ENCODE data around the gene CNST.
A peak's percentile ranks its signal among the peaks of the same experiment; 100 is the strongest.

The CNST gene

DNA sequence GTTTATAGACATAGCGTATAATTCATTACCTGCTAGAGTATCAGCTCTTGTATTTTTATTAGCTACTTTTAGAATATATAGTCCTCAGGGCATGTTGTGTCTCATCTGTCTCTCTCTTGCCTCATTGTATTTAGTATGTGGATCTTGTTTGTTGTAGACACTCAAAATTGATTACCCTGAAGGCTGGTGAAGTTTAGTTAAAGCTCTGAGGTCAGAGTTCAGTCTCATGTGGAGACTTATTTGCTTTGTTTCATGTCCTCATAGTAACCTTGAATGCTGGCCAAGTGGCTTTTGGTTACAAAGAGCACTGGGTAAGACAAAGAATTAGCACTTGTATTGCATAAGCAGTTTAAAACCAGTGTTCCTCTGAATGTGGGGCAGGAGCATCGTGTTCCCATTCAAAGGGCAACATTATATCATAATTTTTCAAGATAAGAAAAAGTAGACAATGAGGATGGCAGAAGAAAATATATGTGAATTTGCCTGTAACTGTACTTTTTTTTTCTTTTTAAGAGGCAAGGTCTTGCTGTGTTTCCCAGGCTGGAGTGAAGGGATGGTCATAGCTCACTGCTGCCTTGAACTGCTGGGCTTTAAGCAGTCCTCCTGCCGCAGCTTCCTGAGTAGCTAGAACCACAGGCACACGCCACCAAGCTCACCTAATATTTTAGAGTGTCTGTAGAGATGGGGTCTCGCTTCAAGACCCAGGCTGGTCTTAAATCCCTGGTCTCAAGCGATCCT is 17.4 kb downstream of the CNST start:
- DNase-seq, result peak; percentile 47

DNA sequence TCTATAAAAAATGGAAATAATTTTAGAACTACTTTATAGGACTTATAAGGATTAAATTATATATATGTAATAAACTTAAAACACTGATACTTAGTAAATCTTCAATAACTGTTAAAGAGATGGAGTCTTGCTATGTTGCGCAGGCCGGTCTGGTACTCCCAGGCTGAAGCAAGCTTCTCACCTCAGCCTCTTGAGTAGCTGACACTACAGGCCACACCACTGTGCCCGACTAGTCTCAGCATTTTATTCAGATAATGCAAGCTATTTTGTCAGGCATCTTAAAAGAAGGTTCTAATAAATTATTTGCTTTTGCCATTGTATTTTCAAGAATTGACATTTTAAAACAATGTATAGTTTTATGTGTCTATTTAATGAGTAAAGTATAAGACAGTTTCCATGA is 20.8 kb downstream of the CNST start:
- Histone ChIP-seq H3K4me2 (ENCODE audit: low read length, poor library complexity, severe bottlenecking) (no peak overlapping the region), H2AK5ac (ENCODE audit: low read length, severe bottlenecking) (no peak overlapping the region), H2BK5ac (ENCODE audit: low read depth, low read length, poor library complexity, severe bottlenecking) (no peak overlapping the region), H3K18ac (ENCODE audit: low read depth in 1 of 2, low read length in 2 of 2) (no peak overlapping the region), H2AFZ (ENCODE audit: low read depth, low read length) (no peak overlapping the region), H3K9me3 (ENCODE audit: control insufficient read depth, low read length) (no peaks in the 10 kb centered on the region), H2BK120ac (ENCODE audit: low read depth, low read length) (no peak overlapping the region), H3K36me3 (ENCODE audit: control insufficient read depth in 1 of 2, insufficient read depth in 2 of 2, low read depth in 1 of 2, low read length in 2 of 2) (peaks cover 3 to 12% of the 10 kb centered on the region in 2 experiments), H2BK12ac (ENCODE audit: low read length in 2 of 2) (no peak overlapping the region), H2BK15ac (ENCODE audit: low read depth, poor library complexity, severe bottlenecking) (no peak overlapping the region), H3K23ac (ENCODE audit: low read length in 2 of 2) (no peak overlapping the region), H3K27ac (ENCODE audit: low read length, poor library complexity, severe bottlenecking) (no peak overlapping the region), H3K14ac (ENCODE audit: low read length in 2 of 2) (no peak overlapping the region), H4K91ac (ENCODE audit: low read length) (no peak overlapping the region), H4K8ac (ENCODE audit: low read length) (no peak overlapping the region), H3K4me3 (ENCODE audit: insufficient read depth in 1 of 2, low read depth in 1 of 2, low read length in 2 of 2) (peak overlapping the region in 1 of 2 experiments; percentile 54), H3K4ac (ENCODE audit: low read depth in 1 of 2, low read length in 2 of 2) (no peak overlapping the region), H3K9ac (ENCODE audit: low read length) (peak overlapping the region; percentile 85), H3K4me1 (ENCODE audit: control insufficient read depth, insufficient read depth, low read depth, low read length) (peaks cover 2% of the 10 kb centered on the region), H3K27me3 (ENCODE audit: control insufficient read depth in 1 of 2, insufficient read depth in 1 of 2, low read length in 2 of 2) (no peaks in the 10 kb centered on the region), H3K79me1 (replicated peaks; ENCODE audit: low read length, poor library complexity, severe bottlenecking) (peaks cover 22% of the 10 kb centered on the region)
- peak; percentile 33 for DNase-seq
- WGBS, result 100% methylated on average over 2 of the region's 3 CpGs

More for the DNA sequence above, 17.4 kb downstream of the CNST start:
- 89% methylated on average over 4 of the region's 6 CpGs for WGBS
- peaks cover 3 to 10% of the 10 kb centered on the region in 2 experiments for H3K36me3 ChIP-seq (ENCODE audit: control insufficient read depth in 1 of 2, insufficient read depth in 2 of 2, low read depth in 1 of 2, low read length in 2 of 2)
- no peak overlapping the region for H3K4me2 ChIP-seq (ENCODE audit: low read length, poor library complexity, severe bottlenecking)
- no peak overlapping the region for H3K4me3 ChIP-seq (ENCODE audit: insufficient read depth in 1 of 2, low read depth in 1 of 2, low read length in 2 of 2)
- H2BK120ac ChIP-seq (ENCODE audit: low read depth, low read length), result no peak overlapping the region
- H2AFZ ChIP-seq (ENCODE audit: low read depth, low read length), result no peak overlapping the region
- no peak overlapping the region for H2AK5ac ChIP-seq (ENCODE audit: low read length, severe bottlenecking)
- H2BK5ac ChIP-seq (ENCODE audit: low read depth, low read length, poor library complexity, severe bottlenecking), result no peak overlapping the region
- H4K91ac ChIP-seq (ENCODE audit: low read length), result no peak overlapping the region
- peak overlapping the region in 1 of 2 experiments; percentile 33 for H3K4ac ChIP-seq (ENCODE audit: low read depth in 1 of 2, low read length in 2 of 2)
- no peaks in the 10 kb centered on the region for H3K9me3 ChIP-seq (ENCODE audit: control insufficient read depth, low read length)
- H3K14ac ChIP-seq (ENCODE audit: low read length in 2 of 2), result no peak overlapping the region
- peaks cover 20% of the 10 kb centered on the region for H3K79me1 ChIP-seq (replicated peaks; ENCODE audit: low read length, poor library complexity, severe bottlenecking)
- H3K4me1 ChIP-seq (ENCODE audit: control insufficient read depth, insufficient read depth, low read depth, low read length), result peaks cover 4% of the 10 kb centered on the region
- no peak overlapping the region for H2BK15ac ChIP-seq (ENCODE audit: low read depth, poor library complexity, severe bottlenecking)
- no peak overlapping the region for H3K27ac ChIP-seq (ENCODE audit: low read length, poor library complexity, severe bottlenecking)
- H3K18ac ChIP-seq (ENCODE audit: low read depth in 1 of 2, low read length in 2 of 2), result no peak overlapping the region
- H2BK12ac ChIP-seq (ENCODE audit: low read length in 2 of 2), result peak overlapping the region in 1 of 2 experiments; percentile 54
- H3K9ac ChIP-seq (ENCODE audit: low read length), result no peak overlapping the region
- H3K27me3 ChIP-seq (ENCODE audit: control insufficient read depth in 1 of 2, insufficient read depth in 1 of 2, low read length in 2 of 2), result no peaks in the 10 kb centered on the region
- peak overlapping the region; percentile 30 for H4K8ac ChIP-seq (ENCODE audit: low read length)
- no peak overlapping the region for H3K23ac ChIP-seq (ENCODE audit: low read length in 2 of 2)

DNA sequence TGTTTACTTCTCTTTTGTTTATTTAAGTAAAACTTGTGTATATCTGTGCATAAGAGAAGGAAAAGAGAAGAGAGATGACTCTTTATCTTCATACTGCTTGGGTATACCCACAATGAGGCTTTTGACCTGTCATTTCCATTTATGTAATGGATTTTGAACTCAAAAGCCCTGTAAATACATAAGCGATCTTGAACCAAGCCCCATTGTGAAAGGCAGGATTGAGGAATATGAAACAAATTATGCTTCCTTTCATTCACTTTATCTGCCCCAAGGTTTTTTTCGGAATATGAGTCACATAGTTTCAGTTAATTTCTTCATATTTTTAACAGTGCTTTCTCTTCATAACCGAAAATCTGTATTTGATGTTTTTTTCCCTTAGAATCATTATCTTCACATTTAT is 21.4 kb downstream of the CNST start:
- H3K9me3 ChIP-seq (ENCODE audit: control insufficient read depth, low read length), result no peaks in the 10 kb centered on the region
- no peaks in the 10 kb centered on the region for H3K27me3 ChIP-seq (ENCODE audit: control insufficient read depth in 1 of 2, insufficient read depth in 1 of 2, low read length in 2 of 2)
- H3K23ac ChIP-seq (ENCODE audit: low read length in 2 of 2), result no peak overlapping the region
- H3K4me2 ChIP-seq (ENCODE audit: low read length, poor library complexity, severe bottlenecking), result no peak overlapping the region
- H3K79me1 ChIP-seq (replicated peaks; ENCODE audit: low read length, poor library complexity, severe bottlenecking), result peaks cover 19% of the 10 kb centered on the region
- peak overlapping the region; percentile 85 for H3K9ac ChIP-seq (ENCODE audit: low read length)
- H2BK5ac ChIP-seq (ENCODE audit: low read depth, low read length, poor library complexity, severe bottlenecking), result no peak overlapping the region
- 83% methylated on average over 2 of the region's 3 CpGs for WGBS
- H3K4ac ChIP-seq (ENCODE audit: low read depth in 1 of 2, low read length in 2 of 2), result no peak overlapping the region
- peak overlapping the region in 1 of 2 experiments; percentile 54 for H3K4me3 ChIP-seq (ENCODE audit: insufficient read depth in 1 of 2, low read depth in 1 of 2, low read length in 2 of 2)
- peaks cover 2% of the 10 kb centered on the region for H3K4me1 ChIP-seq (ENCODE audit: control insufficient read depth, insufficient read depth, low read depth, low read length)
- H3K14ac ChIP-seq (ENCODE audit: low read length in 2 of 2), result no peak overlapping the region
- H3K27ac ChIP-seq (ENCODE audit: low read length, poor library complexity, severe bottlenecking), result no peak overlapping the region
- DNase-seq, result peak; percentile 58
- peaks cover 3 to 10% of the 10 kb centered on the region in 2 experiments for H3K36me3 ChIP-seq (ENCODE audit: control insufficient read depth in 1 of 2, insufficient read depth in 2 of 2, low read depth in 1 of 2, low read length in 2 of 2)
- H4K8ac ChIP-seq (ENCODE audit: low read length), result no peak overlapping the region
- H3K18ac ChIP-seq (ENCODE audit: low read depth in 1 of 2, low read length in 2 of 2), result no peak overlapping the region
- no peak overlapping the region for H4K91ac ChIP-seq (ENCODE audit: low read length)
- H2AFZ ChIP-seq (ENCODE audit: low read depth, low read length), result no peak overlapping the region
- no peak overlapping the region for H2BK120ac ChIP-seq (ENCODE audit: low read depth, low read length)
- H2BK12ac ChIP-seq (ENCODE audit: low read length in 2 of 2), result no peak overlapping the region
- no peak overlapping the region for H2BK15ac ChIP-seq (ENCODE audit: low read depth, poor library complexity, severe bottlenecking)
- H2AK5ac ChIP-seq (ENCODE audit: low read length, severe bottlenecking), result no peak overlapping the region

GRCh38 chr1:246588159-246588721 is 22.0 kb downstream of the CNST start:
- Histone ChIP-seq H3K27me3 (ENCODE audit: control insufficient read depth in 1 of 2, insufficient read depth in 1 of 2, low read length in 2 of 2) (no peaks in the 10 kb centered on the region), H3K14ac (ENCODE audit: low read length in 2 of 2) (no peak overlapping the region), H2AFZ (ENCODE audit: low read depth, low read length) (no peak overlapping the region), H2BK15ac (ENCODE audit: low read depth, poor library complexity, severe bottlenecking) (no peak overlapping the region), H3K79me1 (replicated peaks; ENCODE audit: low read length, poor library complexity, severe bottlenecking) (peaks cover 17% of the 10 kb centered on the region), H2BK5ac (ENCODE audit: low read depth, low read length, poor library complexity, severe bottlenecking) (no peak overlapping the region), H4K8ac (ENCODE audit: low read length) (no peak overlapping the region), H3K4me1 (ENCODE audit: control insufficient read depth, insufficient read depth, low read depth, low read length) (peaks cover 2% of the 10 kb centered on the region), H2AK5ac (ENCODE audit: low read length, severe bottlenecking) (no peak overlapping the region), H3K36me3 (ENCODE audit: control insufficient read depth in 1 of 2, insufficient read depth in 2 of 2, low read depth in 1 of 2, low read length in 2 of 2) (peaks cover 3 to 4% of the 10 kb centered on the region in 2 experiments), H3K18ac (ENCODE audit: low read depth in 1 of 2, low read length in 2 of 2) (no peak overlapping the region), H2BK120ac (ENCODE audit: low read depth, low read length) (no peak overlapping the region), H3K23ac (ENCODE audit: low read length in 2 of 2) (no peak overlapping the region), H4K91ac (ENCODE audit: low read length) (no peak overlapping the region), H3K27ac (ENCODE audit: low read length, poor library complexity, severe bottlenecking) (no peak overlapping the region), H3K4ac (ENCODE audit: low read depth in 1 of 2, low read length in 2 of 2) (no peak overlapping the region), H3K4me3 (ENCODE audit: insufficient read depth in 1 of 2, low read depth in 1 of 2, low read length in 2 of 2) (peak overlapping the region in 1 of 2 experiments; percentile 54), H3K9me3 (ENCODE audit: control insufficient read depth, low read length) (no peaks in the 10 kb centered on the region), H3K9ac (ENCODE audit: low read length) (peak overlapping the region; percentile 85), H3K4me2 (ENCODE audit: low read length, poor library complexity, severe bottlenecking) (no peak overlapping the region), H2BK12ac (ENCODE audit: low read length in 2 of 2) (no peak overlapping the region)
- 100% methylated on average over 1 of the region's 2 CpGs for WGBS
- peak; percentile 44 for DNase-seq
